NCI-H526 (cell line): ENCODE data around the gene SDF2.
"Not testable (repeated sequence)": the region's sequence is repeated elsewhere in the genome, so short reads cannot be mapped to it uniquely, and the experiment has no call there.

ENCODE experiments used
- DNase-seq, 2 experiments: peaks; one replicate each; lab custom pipeline; 2025; lab: John Stamatoyannopoulos, UW

Gene SDF2

DNA sequence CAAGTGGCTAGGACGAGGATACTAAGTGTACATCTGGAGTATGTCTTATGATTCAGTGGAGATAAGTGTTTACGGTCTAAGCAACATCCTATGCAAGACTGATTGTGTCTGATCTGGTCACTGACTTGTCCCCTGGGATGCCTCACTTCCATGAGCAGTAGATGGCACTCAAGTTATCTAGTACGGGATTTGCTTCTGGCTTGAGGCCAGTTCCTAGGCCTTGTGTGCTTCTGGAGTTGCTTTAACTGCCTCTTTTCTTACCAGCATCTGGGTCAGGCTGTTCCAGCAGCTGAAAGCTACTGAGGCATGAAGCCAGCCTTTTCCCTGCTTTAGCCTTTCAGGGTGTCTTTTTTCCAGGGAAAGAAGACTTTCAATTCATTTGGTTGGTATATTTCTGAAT lies 23.3 kb upstream of the SDF2 start:
- peak; percentile 67 to 73 for DNase-seq

DNA sequence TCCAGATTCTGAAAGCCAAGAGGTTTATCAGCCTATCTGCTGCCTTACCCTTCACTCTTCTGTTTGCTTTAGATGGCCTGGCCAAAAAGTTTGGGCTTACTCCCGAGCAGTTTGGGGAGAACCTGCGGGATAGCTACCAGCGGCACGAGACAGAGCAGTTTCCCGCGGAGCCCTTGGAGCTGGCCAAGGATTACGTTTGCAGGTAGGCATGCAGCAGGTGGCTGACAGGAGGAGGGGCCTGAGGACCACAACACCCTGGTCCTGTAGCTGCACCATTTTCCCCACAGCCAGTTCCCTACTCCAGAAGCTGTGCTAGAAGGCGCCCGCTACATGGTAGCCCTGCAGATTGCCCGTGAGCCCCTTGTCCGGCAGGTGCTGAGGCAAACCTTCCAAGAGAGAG lies 20.9 kb upstream of the SDF2 start:
- DNase-seq, result no peak

DNA sequence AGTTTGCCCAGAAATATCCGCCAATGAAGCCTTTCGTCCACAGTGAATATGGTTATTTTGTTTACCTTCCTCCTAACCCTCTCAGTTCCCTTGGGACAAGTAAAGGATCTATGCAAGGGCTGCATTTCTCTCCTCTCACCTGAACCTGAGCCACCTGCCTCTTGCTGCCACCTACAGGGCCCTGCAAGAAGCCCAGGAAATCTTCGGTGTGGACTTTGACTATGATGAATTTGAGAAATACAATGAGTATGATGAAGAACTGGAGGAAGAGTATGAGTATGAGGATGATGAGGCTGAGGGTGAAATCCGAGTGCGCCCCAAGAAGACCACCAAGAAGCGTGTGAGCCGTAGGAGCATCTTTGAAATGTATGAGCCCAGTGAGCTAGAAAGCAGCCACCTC lies 14.3 kb upstream of the SDF2 start:
- peak; percentile 94 to 97 for DNase-seq

DNA sequence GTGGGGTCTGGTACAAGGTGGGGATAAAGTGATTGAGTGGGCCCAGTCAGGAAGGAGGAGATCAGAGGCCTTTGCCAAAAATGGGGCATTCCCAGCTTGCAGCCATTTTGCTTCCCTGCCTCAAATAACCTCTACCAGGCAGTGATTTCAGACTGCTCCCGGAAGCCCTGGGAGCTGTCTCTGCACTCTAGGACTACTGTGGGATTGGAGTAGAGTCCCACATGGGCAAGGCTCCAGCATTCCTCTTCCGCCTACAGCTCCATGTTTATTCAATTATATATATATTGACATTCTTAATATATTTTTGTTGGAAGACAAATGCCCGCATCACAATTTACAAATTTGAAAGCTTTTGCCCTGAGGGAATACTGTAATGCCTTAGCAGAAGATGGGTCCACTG lies 13.8 kb upstream of the SDF2 start:
- peak in 1 of 2 experiments; percentile 19 for DNase-seq

DNA sequence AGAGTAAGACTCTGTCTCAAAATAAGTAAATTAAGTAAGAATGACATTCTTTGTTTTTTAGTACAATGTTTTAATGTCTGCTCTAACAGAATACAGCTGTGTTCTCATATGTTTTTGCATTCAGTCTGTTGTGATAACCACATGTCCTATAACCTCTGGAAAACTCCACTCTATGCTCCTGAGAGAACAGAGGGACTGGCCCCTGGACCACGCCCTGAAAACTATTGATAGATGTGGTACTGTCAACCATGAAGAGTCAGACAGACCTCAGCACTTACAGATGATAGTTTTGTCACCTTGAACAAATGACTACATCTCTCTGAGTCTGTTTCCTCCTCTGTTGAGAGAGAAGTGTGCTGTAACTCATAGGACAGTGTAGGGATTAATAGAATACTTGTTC lies 8.2 kb upstream of the SDF2 start:
- DNase-seq, result no peak

DNA sequence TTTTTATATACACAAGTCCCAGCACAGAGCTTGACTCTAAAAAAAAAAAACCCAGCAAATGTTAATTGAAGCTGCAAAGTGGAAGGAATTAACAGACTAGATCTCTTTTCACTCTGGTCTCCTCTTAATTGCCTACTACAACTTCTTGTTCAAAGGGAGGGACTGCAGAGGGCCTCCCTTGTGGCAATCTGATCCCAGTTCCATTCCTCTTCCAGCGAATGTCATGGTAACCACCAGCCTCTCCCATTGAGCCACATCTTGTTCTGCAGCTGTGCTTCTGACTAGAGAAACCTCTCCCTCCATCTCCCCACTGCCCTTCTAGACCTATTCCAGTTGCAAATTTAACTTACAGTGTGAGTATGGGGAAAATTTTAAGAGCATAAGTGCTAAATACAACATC lies 6.2 kb upstream of the SDF2 start:
- no peak for DNase-seq

DNA sequence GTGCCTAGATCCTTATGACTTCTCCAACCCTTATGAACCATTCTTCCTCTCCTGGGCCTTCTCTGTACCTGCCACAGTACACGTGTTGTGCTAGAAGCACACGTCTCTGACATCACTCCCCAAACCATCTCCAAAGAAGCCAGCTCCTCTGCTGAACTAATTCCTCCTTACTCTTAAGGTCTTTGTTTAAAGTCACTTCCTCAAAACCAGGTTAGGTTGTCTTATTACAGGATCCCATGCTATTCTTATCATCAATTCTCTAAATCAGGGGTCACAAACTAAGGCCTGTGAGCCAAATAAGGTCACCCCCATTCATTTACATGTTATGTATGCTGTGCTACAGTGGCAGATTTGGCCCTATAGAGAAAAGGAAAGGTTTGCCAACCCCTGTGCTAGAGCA lies 4.3 kb upstream of the SDF2 start:
- DNase-seq, result no peak

DNA sequence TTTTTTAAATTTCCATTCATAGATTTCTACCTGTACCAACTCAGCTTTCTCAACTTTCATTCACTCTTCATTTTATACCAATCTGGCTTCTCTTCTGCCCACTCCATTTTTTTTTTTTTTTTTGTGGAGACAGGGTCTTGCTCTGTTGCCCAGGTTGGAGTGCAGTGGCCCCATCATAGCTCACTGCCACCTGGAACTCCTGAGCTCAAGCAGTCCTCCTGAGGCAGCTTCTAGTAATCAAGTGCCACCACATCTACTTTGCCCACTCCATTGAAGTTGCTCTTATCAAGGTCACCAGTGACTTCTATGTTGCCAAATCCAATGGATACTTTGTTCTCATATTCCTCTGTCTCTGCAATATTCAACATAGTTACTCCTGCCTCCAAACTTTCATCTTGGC lies 2.0 kb upstream of the SDF2 start:
- no peak for DNase-seq

DNA sequence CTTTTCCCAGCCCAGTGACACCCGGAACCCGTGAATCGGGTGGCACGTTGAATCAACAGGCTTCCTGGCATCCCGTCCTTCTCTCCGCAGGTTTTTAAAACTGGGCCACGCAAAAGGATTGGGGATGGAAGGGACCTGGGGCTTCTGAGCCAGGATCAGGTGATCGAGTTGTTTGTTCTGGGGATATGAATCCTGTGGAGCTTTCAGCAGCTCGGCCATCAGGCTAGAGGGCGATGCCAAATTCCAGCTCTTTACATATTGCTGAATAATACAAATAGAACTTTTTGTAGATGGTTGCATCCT lies 772 bp upstream of the SDF2 start:
- no peak for DNase-seq

DNA sequence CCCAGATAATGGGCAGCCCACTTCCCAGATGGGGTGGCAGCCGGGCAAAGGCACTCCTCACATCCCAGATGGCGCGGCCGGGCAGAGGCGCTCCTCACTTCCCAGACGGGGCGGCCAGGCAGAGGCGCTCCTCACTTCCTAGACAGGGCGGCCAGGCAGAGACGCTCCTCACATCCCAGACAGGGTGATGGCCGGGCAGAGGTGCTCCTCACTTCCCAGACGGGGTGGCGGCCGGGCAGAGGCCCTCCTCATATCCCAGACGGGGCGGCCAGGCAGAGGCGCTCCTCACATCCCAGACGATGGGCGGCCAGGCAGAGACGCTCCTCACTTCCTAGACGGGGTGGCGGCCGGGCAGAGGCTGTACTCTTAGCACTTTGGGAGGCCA lies 2.2 kb downstream of the SDF2 start:
- DNase-seq, result not testable (repeated sequence)

DNA sequence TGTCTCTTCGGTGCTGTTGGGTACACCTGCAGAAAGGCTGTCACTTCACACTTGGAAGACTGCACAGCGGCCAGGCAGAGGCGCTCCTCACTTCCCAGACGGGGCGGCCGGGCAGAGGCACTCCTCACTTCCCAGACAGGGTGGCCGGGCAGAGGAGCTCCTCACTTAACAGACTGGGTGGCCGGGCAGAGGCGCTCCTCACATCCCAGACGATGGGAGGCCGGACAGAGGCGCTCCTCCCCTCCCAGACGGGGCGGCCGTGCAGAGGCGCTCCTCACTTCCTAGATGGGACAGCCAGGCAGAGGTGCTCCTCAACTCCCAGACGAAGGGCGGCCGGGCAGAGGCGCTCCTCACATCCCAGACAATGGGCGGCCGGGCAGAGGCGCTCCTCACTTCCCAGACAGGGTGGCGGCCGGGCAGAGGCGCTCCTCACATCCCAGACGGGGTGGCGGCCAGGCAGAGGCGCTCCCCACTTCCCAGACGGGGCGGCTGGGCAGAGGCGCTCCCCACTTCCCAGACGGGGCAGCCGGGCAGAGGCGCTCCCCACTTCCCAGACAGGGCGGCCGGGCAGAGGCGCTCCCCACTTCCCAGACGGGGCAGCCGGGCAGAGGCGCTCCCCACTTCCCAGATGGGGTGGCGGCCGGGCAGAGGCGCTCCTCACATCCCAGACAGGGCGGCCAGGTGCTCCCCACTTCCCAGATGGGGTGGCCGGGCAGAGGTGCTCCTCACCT lies 2.8 kb downstream of the SDF2 start:
- DNase-seq, result not testable (repeated sequence)

DNA sequence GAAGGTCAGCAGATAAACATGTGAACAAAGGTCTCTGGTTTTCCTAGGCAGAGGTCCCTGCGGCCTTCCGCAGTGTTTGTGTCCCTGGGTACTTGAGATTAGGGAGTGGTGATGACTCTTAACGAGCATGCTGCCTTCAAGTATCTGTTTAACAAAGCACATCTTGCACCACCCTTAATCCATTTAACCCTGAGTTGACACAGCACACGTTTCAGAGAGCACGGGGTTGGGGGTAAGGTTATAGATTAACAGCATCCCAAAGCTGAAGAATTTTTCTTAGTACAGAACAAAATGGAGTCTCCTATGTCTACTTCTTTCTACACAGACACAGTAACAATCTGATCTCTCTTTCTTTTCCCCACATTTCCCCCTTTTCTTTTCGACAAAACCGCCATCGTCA lies 3.4 kb downstream of the SDF2 start:
- DNase-seq, result not testable (repeated sequence)

DNA sequence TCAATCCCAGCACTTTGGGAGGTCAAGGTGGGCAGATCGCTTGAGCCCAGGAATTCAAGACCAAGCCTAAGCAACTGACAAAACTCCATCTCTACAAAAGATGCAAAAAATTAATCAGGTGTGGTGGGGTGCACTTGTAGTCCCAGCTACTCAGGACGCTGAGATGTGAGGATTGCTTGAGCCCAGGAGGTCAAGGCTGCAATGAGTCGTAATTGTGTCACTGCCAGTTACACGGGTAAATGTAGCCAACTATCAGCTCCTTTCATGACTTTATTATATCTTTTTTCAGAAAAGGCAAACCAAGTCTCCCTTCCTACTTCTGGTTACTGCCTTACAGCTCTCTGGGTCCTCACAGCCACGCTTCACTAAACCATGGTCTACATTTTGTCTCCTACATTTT lies 4.0 kb downstream of the SDF2 start:
- no peak for DNase-seq

DNA sequence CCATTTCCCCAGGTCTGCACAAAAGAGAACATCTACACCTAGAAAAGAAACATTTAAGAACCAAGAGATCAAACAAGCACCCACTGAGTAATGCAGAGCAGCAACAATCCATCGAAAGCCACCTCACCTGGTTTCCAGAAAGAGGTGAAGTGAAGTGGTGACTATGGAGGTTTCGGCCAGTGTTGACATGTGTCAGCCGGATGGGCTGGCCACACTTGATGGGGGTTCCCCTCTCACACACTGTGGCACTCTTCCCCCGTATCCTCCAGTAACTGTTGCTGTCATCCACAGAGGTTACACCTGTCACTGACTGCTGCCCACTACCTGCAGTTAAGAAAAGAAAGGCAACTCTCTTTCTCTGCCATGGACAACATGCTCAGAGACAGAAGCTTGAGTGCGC lies 6.5 kb downstream of the SDF2 start:
- no peak for DNase-seq

DNA sequence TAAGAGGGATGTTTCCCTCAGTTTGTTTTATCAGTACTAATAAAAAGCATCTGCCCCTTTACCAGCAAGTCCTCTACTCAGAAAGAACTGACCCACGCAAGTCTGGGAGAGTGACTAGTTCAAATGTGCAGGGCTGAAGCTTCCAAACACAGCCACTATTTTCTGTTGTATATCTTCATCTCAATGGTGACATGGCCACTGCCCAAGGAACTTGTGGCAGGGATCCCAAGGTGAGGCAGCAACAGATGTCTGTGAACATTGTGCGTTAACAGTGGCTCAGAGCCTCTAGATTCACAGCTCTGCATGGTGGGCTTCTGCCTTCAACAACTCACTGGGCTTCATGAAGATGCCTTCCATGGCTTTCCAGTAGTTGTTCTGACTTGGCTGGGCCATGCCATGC lies 13.0 kb downstream of the SDF2 start:
- DNase-seq, result no peak

DNA sequence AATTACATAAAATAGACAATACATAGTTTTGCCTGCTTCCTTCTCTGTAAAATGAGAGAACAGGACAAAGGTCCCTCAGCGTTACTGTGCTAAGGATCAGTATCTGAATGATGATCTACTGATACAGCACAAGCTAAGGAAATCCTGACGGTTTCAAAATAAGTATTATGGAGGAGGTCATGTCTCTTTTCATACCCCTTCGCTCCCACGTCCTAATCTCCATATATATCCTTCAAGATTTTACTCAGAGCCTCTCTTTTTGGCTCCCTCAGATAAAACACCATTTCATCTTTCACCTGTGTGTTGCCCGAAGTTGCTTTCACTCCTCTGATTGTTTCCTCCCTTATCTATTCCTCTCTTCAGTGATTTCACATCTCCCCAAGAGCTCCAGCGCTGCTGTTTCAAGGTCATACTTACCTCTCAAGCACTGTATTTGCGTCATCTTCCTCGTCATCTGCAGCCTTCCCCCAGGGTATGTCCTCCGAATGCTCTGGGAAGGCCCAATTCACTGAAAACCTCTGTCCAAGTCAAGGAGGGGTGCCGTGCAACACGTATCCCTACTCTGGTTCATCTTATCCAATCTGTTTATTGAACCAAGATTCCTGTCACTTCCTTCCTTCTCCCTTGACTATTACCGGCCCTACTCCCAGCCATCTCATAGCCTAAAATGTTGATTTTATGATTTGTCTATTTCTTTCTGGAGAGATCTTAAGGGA lies 15.5 kb downstream of the SDF2 start:
- DNase-seq, result no peak

DNA sequence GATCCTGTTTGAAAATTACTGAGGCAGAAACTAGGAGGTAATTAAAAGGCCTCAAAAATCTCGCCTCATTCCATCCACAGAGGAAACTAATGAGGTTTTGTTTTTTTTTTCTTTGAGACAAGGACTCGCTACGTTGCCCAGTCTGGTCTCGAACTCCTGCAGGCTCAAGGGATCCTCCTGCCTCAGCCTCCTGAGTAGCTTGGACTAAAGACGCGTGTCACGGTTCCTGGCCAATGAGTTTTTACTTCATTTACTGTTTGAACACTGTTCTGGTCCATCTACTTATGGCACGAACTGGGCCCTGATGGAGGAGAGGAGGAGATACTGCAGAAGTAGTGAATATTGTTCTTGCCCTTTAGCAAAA lies 16.1 kb downstream of the SDF2 start:
- no peak for DNase-seq

DNA sequence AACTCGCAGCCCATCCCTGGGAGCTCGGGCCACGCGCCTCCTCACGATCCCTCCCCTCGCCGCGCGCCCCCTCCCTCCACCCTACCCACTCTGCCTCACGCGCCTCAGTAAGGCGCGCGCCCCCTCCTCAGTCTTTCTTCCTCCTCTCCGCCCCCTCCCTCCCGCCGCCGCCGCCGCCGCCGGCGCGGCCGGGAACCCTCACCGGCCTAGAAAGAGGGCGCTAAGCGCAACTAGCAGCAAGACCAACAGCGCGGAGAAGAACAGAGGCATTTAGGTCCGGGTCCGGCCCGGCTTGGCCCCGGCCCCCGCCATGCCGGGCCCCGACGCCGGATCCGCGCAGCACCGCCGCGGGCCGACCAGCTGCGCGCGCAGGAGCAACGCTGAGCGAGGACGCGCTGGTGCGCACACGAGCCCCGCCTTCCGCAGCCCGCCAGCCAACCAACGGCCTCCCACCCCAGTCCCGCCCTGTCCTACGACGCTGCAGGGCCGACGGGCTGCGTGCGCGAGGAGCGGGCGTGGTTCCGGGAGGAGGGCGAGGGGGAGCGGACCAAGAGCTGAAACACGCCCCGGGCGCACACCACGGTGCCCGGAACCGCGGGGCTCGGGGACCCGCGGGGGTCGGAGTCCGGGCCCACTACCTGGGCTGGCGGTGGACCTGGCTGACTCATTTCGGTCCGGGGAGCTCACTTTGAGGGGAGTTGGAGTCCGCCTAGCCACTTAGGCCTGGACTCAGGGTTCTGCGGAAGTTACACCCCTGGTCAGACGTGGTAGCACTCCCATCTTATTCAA lies 16.7 kb downstream of the SDF2 start, which contains the start of gene BLTP2:
BLTP2 (minus strand) TSS at position 372 of the 789 bp plus-strand sequence; CDS start at position 270, 102 bp downstream.
- DNase-seq, result peak; percentile 93 to 99

DNA sequence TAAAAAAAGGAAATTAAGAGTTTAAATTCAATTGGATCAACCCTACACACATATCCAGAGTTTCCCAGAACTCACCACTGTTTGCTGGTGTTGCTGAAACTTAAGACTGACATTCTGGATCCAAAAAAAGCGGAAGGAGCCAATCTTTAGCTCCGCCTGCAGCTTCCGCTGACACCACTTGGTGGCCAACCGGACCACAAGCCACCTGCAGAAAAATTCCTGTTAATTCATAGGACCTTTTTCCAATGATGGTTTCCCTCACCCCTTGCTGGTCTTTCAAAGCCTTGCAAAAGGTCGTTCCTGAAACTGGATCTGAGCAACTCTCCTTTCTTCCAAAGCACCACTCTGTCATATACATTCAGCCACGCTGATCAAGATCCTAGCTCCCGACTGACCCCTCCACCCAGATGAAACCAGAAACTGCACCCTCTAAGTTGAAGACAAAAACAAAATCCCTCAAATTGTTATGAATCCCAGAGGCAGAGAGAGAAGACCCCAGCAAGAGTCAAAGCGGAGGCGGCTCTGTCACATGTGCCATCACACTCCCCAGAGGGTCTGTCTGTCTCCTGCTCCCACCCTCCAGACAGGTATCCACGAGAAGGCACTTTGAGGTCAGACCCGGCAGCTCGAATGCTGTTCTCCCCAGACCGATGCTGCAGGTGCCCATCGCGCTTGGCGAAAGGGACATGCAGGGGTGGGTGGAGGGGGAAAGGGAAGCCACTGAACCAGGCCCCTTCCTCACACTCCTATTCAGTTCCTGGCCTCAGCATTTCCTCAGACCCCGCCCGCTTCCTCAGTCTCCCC lies 17.5 kb downstream of the SDF2 start:
- peak; percentile 36 to 80 for DNase-seq

DNA sequence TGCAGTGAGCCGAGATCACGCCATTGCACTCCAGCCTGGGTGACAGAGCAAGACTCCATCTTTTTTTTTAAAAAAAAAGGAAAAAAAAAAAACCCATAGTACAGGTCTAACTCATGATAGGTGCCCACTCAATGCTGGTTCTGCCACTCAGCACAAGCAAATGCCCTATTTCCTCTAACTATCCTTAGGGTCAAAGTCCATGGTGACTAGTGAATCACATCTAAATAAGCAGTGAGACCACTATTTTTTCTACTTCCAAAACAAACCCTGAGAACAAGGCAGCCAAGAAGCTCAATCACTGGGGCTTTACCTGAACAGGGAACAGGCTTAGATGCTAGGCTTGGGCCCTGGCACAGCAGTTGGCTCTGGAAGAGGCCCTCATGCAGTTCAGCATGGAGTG lies 20.1 kb downstream of the SDF2 start:
- no peak for DNase-seq

DNA sequence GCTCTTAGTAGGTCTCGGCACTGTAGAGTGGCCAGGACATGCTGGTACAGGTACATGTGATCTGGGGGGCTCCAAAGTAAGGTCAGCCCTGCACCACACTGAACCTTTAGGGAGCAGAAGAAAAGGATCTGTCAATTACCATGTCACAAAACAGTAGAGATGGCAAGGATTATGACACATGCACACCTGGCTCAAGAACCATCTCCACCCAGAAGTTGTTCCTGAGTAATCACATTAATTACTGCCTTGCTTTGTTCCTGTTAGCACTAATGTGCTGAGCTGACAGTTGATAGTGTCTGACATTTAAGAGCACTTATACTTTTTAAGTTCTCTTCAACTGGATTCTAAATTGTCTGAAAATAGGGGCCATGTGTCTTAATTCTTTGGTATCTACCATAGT lies 26.2 kb downstream of the SDF2 start:
- no peak for DNase-seq

DNA sequence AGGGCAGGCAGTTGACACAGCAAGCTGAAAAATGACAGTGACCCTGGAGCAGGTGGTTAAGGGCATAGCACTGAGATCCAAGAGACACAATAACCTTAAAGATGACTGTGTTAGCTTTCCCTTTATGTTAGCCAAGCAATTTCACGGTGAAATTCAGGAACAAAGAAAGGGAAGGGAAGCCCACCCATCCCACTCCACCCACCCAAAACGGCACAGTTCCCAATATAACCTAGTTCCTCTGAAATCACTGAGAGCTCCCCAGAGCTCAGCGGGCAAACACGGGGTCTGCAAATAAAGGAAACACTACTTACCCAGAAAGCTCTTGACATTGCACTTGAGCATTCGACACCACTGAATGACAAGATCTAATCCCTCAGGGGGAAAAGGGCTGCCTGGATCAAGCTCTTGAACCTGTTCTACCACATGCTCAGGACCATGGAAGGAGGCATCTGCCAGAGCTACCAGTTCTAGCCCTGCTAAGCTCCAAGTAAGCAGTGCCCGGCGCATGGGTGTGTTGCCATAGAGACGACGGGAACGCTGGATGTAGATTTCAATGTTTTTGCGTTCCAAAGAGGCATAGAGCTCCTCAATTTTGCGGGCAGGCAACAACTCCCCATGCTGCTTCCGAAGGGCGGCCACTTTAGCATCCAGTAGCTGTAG lies 27.4 kb downstream of the SDF2 start:
- no peak for DNase-seq
